ENCODE results near the gene ADCK2. TPM values are rescaled to one million over a fixed set of nuclear protein-coding genes. Genes with fewer than 3 reads are reported as not detected.

Gene ADCK2
- polyA plus RNA-seq, 1 donor (not counting 4 experiments of a cell fraction or from before 2014, with no cell fraction given): 9.5 TPM

DNA sequence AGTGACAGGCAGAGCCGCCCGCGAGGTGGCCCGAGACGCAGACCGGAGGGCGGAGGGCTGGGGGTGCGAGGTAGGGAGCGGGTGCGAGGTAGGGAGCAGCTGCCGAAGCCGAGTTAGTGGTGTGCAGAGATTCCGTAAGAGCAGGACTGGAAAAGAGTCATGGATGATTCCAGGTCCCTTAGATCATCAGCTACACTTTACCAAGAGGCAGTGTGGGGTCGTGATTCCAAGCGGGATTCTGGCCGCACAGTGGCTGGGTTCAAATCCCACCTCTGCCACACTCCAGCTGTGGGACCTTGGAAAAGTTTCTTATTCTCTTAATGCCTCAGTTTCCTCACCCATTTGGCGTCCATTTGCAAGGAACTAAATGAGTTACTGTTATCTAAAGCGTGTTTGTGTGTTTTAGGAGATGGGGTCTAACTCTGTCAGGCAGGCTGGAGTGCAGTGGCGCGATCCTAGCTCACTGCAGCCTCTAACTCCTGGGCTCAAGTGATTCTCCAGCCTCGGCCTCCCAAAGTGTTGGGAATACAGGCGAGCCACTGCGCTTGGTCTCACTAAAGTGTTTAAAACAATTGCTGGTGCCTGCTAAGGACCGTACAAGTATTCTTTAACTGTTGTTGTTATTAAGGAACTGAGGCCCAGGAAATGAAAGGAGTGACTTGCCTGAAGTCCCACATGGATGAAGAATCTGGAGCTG lies 24.9 kb downstream of the ADCK2 start:
- peak overlapping the region; percentile 86 for H3K27ac ChIP-seq (ENCODE audit: control insufficient read depth, insufficient read depth, low read length)
- H3K9ac ChIP-seq (ENCODE audit: control insufficient read depth, extremely low read depth, insufficient read depth, low read length): peak overlapping the region; percentile 90
- H4K20me1 ChIP-seq (ENCODE audit: control insufficient read depth, extremely low read depth, insufficient read depth, low read length): no peaks in the 10 kb centered on the region
- H3K36me3 ChIP-seq (ENCODE audit: control insufficient read depth in 2 of 2, extremely low read depth in 1 of 2, insufficient read depth in 2 of 2, low read length in 2 of 2): peaks cover 0 to 1% of the 10 kb centered on the region in 2 experiments
- dilution Hi-C loops (cut with MboI; ENCODE audit: extremely low pct_ligation_motif_present, low sequenced_read_pairs): no loop called here
- peak overlapping the region; percentile 67 to 90 (median 86) for H3K4me3 ChIP-seq (ENCODE audit: control insufficient read depth in 2 of 3, extremely low read depth in 1 of 3, insufficient read depth in 2 of 3, low read depth in 1 of 3, low read length in 3 of 3)
- H3K79me2 ChIP-seq (ENCODE audit: control insufficient read depth, insufficient read depth, low read length): peaks cover 54% of the 10 kb centered on the region
- no peaks in the 10 kb centered on the region for H3K9me3 ChIP-seq (ENCODE audit: control insufficient read depth, low read depth, low read length)
- peak overlapping the region; percentile 99 for H2AFZ ChIP-seq (ENCODE audit: control insufficient read depth, low read length)
- no peak for FAIRE-seq
- peaks cover 13% of the 10 kb centered on the region for H3K4me1 ChIP-seq (ENCODE audit: control insufficient read depth, extremely low read depth, insufficient read depth, low read length)
- H3K9me1 ChIP-seq (ENCODE audit: control insufficient read depth, extremely low read depth, insufficient read depth, low read length): no peaks in the 10 kb centered on the region
- H3K27me3 ChIP-seq (ENCODE audit: control insufficient read depth, extremely low read depth, insufficient read depth, low read length): no peaks in the 10 kb centered on the region
- peak overlapping the region; percentile 96 for H3K4me2 ChIP-seq (ENCODE audit: control insufficient read depth, extremely low read depth, insufficient read depth, low read depth, low read length)
- no peak for DNase-seq (ENCODE audit: low read depth, low spot score)
- TF ChIP-seq EZH2 (IDR thresholded peaks at IDR 0.05; ENCODE audit: low read length) (no peak), CTCF (optimal IDR thresholded peaks at IDR 0.05 in 1 of 3, IDR thresholded peaks at IDR 0.05 in 1 of 3, conservative IDR thresholded peaks at IDR 0.05 in 1 of 3; ENCODE audit: extremely low read depth in 1 of 3, insufficient read depth in 2 of 3, low read length in 3 of 3) (no peak)

DNA sequence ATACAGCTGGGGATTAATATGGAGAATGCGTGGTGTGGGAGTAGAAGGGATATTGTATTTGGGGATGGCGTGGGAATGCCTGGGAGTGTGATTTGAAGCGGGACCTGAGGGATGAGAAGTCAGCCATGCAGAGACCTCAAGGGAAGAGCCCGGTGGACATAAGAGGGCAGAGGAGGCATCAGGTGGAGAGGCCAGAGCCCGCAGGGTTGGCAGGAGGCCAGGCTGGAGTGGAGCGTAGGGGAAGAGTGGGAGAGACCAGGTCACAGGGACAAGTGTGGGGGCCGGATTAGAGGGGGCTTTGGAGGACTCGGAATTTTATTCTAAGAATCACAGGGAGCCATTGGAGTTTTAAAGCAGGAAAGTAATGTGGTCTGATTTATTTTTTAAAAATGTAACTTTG lies 25.7 kb downstream of the ADCK2 start:
- Histone ChIP-seq H3K9me3 (ENCODE audit: control insufficient read depth, low read depth, low read length) (no peaks in the 10 kb centered on the region), H4K20me1 (ENCODE audit: control insufficient read depth, extremely low read depth, insufficient read depth, low read length) (no peaks in the 10 kb centered on the region), H3K27me3 (ENCODE audit: control insufficient read depth, extremely low read depth, insufficient read depth, low read length) (no peaks in the 10 kb centered on the region), H3K79me2 (ENCODE audit: control insufficient read depth, insufficient read depth, low read length) (peaks cover 57% of the 10 kb centered on the region), H3K9ac (ENCODE audit: control insufficient read depth, extremely low read depth, insufficient read depth, low read length) (no peak overlapping the region), H3K9me1 (ENCODE audit: control insufficient read depth, extremely low read depth, insufficient read depth, low read length) (no peaks in the 10 kb centered on the region), H3K27ac (ENCODE audit: control insufficient read depth, insufficient read depth, low read length) (no peak overlapping the region), H3K4me3 (ENCODE audit: control insufficient read depth in 2 of 3, extremely low read depth in 1 of 3, insufficient read depth in 2 of 3, low read depth in 1 of 3, low read length in 3 of 3) (peak overlapping the region in 1 of 3 experiments; percentile 1), H3K4me2 (ENCODE audit: control insufficient read depth, extremely low read depth, insufficient read depth, low read depth, low read length) (peak overlapping the region; percentile 96), H2AFZ (ENCODE audit: control insufficient read depth, low read length) (no peak overlapping the region), H3K4me1 (ENCODE audit: control insufficient read depth, extremely low read depth, insufficient read depth, low read length) (peaks cover 13% of the 10 kb centered on the region), H3K36me3 (ENCODE audit: control insufficient read depth in 2 of 2, extremely low read depth in 1 of 2, insufficient read depth in 2 of 2, low read length in 2 of 2) (no peaks in the 10 kb centered on the region)
- no peak for FAIRE-seq
- dilution Hi-C loops (cut with MboI; ENCODE audit: extremely low pct_ligation_motif_present, low sequenced_read_pairs): no loop called here
- TF ChIP-seq EZH2 (IDR thresholded peaks at IDR 0.05; ENCODE audit: low read length) (no peak), CTCF (optimal IDR thresholded peaks at IDR 0.05 in 1 of 3, IDR thresholded peaks at IDR 0.05 in 1 of 3, conservative IDR thresholded peaks at IDR 0.05 in 1 of 3; ENCODE audit: extremely low read depth in 1 of 3, insufficient read depth in 2 of 3, low read length in 3 of 3) (no peak)
- DNase-seq (ENCODE audit: low read depth, low spot score): no peak

All from keratinocyte (primary cell).